ENCODE measurements around the gene OSBPL10.
"Not testable (repeated sequence)": the region's sequence is repeated elsewhere in the genome, so short reads cannot be mapped to it uniquely, and the experiment has no call there.

Gene OSBPL10

GRCh38 chr3:31981206-31982181 lies at the start of gene OSBPL10, which contains the start of gene ZNF860:
TSS of gene OSBPL10 (minus strand) at chr3:31981262. CDS start at chr3:31981179, 83 bp downstream.
TSS of gene ZNF860 (plus strand) at chr3:31981750. CDS start at chr3:31989080, 7,330 bp downstream.
- DNase-seq (ENCODE audit: low spot score) = peak; percentile 55

GRCh38 chr3:32026593-32026992 lies 45.5 kb upstream of the OSBPL10 start:
- DNase-seq (ENCODE audit: low spot score) = peak; percentile 88

GRCh38 chr3:32022947-32023346 lies 41.9 kb upstream of the OSBPL10 start:
- DNase-seq (ENCODE audit: low spot score) = no peak

DNA sequence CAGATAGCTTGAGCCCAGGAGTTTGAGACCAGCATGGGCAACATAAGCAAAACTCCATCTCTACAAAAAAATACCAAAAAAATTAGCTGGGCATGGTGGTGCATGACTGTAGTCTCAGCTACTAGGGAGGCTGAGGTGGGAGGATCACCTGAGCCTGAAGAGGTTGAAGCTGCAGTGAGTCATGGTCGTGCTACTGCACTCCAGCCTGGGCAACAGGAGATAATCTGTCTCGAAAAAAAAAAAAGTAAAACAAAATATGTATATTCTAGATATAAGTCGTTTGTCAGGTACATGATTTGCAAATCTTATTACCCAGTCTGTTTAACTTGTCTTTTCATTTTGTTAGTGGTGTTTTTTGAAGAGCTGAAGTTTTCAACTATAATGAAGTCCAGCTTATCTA lies 40.7 kb upstream of the OSBPL10 start:
- no peak for DNase-seq (ENCODE audit: low spot score)

DNA sequence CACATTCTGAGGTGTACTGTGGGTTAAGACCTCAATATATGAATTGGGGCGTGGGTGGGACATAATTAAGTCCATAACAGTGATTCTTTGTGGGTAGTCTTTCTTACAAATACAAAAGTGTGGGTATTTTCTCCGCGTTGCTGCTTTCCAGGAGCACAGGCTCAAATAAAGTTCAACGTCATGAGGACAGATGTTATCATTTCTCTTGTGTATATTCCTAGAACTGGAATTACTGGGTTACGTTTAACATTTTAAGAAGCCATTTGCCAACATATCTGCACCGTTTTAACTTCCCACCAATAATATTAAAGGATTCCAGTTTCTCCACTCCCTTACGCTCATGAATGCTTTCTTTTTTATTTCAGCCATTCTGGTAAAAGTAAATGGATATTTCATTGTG lies 40.1 kb upstream of the OSBPL10 start:
- no peak for DNase-seq (ENCODE audit: low spot score)

DNA sequence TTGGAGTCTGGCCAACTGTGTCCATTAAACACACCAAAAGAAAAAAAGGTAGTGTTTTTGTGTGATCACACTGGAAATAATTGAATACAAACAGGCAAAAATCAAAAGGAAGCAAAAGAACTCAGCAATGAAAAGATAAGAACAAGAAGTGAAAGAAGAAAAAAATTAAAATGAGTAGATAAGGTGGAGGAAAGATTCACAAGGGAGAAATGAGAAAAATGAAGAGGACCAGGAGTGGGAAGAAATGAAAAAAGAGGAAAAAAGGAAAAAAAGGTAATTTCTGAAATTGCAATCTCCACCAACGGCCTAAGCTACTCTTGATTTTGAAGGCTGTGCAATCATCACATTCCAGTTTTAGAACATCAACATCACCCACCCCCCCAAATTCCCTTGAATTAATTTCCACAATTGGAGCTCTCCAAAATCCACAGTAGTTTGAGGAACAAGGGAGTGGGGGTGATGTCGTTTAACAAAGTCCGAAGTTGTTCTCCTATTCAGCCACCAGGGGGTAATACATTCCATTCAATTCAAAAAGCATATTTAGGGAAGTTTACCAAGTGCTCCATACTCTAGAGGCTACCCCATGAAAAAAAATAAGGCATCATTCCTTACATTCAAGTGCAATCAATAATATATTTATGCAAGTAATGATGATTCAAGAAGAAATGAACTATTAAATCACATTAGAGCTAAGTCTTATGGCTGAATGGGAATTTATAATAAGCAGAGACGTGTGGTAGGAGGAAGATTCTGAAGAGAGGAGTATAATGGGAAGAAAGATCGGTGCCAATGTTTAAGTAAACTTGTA lies 37.9 kb upstream of the OSBPL10 start:
- DNase-seq (ENCODE audit: low spot score) = peak; percentile 65

DNA sequence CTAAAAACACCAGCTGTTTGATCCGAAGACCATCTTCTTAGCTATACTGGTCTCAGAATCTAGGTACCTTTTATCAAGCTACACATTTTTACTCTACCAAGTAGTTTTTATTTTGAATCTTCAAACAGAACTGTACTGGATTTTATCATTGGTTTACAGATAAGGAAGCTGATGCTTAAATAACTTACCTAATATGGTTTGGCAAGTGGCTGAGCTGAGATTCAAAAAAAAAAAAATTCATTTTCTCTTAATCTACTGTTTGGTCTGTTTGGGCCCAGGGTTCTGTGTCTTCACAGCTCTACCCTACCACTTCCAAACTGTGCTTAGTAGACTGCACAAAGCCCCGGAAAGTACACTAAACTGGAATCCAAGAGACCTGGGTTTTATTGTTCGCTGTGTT lies 36.2 kb upstream of the OSBPL10 start:
- DNase-seq (ENCODE audit: low spot score) = no peak

DNA sequence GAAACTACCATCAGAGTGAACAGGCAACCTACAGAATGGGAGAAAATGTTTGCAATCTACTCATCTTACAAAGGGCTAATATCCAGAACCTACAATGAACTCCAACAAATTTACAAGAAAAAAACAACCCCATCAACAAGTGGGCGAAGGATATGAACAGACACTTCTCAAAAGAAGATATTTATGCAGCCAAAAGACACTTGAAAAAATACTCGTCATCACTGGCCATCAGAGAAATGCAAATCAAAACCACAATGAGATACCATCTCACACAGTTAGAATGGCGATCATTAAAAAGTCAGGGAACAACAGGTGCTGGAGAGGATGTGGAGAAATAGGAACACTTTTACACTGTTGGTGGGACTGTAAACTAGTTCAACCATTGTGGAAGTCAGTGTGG lies 34.6 kb upstream of the OSBPL10 start:
- DNase-seq (ENCODE audit: low spot score) = not testable (repeated sequence)

DNA sequence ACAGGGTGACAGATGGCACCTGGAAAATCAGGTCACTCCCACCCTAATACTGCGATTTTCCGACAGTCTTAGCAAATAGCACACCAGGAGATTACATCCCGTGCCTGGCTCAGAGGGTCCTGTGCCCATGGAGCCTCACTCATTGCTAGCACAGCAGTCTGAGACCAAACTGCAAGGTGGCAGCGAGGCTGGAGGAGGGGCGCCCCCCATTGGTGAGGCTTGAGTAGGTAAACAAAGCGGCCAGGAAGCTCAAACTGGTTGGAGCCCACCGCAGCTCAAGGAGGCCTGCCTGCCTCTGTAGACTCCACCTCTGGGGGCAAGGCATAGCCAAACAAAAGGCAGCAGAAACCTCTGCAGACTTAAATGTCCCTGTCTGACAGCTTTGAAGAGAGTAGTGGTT lies 29.6 kb upstream of the OSBPL10 start:
- DNase-seq (ENCODE audit: low spot score) = not testable (repeated sequence)

DNA sequence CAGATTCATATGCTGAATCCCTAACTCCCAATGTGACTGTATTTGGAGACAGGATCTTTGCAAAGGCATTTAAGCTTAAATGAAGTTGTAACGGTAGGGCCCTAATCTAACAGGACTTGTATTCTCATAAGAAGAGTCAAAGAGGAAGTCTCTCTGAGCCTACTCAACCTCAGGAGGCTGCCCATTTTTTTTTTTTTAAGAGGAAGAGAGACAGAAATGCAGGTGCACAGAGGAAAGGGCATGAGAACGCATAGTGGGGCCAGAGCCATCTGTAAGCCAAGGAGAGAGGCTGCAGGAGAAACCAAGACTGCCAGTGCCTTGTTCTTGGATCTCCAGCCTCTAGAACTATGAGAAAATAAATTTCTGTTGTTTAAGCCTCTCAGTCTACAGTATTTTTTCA lies 28.9 kb upstream of the OSBPL10 start:
- DNase-seq (ENCODE audit: low spot score) = peak; percentile 55

DNA sequence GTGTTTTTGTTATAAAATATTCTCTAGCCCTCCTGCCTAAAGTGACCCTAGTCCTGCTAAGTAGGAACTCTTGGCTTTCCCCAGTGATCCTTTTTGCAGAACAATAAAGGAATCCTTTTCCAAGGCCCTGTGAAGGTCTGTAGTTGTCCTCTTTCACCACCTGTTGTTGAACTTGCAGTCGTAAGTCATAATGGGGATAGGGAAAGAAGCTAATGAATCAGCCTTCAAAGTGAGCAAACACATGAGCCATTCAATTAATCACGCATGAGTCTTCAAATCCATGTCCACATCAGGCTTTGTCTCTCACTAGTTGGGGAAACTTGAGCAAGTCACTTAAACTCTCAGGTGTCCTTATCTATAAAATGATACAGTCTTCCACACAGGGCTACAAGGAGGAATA lies 28.0 kb upstream of the OSBPL10 start:
- DNase-seq (ENCODE audit: low spot score) = no peak

- no peak for DNase-seq (ENCODE audit: low spot score)
Observed at GRCh38 chr3:32004113-32004765, 23.2 kb upstream of the OSBPL10 start.

- DNase-seq (ENCODE audit: low spot score) = no peak
Observed at GRCh38 chr3:32003380-32003779, 22.3 kb upstream of the OSBPL10 start.

DNA sequence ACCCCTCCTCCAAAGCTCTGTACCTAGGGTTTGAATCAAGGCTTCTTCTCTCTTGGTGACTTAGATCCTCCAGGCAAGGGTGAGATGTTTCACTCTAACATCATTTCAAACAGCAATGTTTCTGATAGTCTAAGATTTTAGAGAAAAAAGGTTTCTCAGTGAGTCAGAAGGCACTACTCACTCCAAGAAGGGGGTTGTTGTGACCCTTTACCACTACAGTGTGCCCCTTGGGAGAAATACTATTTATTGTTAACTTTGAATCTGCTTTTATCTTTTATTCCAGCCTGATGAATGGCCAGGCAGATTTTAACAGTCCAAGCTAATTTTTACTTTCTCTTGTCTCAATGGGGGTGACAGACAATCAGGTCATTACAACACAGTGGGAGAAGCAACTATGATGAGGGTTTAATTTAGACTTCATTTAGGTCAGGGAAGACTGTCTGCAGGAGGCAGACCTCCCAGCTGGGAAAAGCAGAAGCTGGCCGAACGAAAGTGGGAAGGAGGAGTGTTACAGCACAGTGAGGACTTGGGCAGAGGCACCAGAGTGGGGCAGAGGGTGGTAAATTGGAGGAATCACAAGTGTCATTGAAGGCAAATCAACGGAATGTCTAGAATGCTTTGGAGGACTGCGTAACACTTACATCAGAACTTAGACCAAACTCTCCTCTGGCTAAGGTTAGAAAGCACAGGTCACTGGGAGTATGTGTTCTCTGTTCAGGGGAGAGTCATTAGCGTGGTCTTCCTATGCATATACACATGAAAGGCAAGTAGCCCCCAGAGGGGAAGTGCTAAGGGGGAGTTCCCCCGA lies 21.7 kb upstream of the OSBPL10 start:
- no peak for DNase-seq (ENCODE audit: low spot score)

DNA sequence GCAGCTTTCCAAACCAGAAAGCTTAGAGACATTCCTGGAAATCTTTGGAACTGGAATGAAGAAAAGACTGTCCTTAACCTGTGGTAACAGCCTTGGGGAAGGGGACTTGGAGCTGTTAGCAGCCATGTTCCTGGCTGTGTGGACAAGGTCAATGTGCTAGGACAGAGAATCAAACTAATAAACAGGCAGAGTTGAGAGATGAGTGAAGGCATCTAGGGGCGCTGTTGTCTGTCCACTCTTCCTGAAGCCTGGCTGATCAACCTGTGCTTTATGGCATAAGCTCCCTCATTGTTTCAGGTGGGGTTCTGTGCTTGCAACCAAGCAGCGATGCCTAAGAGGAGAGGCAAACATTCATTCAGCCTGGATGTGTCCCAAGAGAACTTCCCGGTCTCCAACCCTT lies 19.8 kb upstream of the OSBPL10 start:
- no peak for DNase-seq (ENCODE audit: low spot score)

- DNase-seq (ENCODE audit: low spot score) = no peak
Observed at GRCh38 chr3:31999907-32000439, 18.9 kb upstream of the OSBPL10 start.

DNA sequence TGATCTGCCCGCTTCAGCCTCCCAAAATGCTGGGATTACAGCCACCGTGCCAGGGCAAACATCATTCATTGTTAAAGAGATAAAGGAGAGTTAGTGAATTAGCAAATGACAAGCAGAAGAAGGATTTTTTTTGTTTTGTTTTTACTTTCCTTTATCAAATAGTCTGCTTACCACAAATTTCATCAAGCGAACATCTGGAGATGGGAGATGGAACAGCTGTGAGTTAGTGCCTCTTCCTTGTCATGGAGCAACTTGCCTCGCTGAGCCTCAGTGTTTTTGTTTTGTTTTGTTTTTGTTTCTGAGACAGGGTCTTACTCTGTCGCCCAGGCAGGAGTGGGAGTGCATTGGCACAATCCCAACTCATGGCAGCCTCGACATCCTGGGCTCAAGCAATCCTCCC lies 16.4 kb upstream of the OSBPL10 start:
- DNase-seq (ENCODE audit: low spot score) = no peak

DNA sequence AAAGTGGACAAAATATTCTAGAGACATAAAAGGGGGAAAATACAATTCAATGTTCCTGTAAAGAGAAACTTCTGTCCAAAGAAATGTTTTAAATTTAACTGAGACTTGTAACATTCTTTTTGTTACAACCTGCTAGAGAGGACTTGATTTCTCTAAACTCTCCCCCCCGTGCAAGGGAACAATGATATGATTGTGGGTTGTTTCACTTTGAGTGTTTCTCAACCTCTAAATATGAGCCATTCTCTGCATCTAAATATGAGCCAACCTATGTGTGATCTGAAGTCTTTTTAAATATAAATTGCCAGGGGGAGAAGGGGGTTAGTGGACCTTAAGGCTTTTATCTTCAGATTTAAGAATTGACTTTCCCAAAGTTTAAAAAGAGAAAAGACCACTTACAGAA lies 15.1 kb upstream of the OSBPL10 start:
- no peak for DNase-seq (ENCODE audit: low spot score)

GRCh38 chr3:31995026-31995425 lies 14.0 kb upstream of the OSBPL10 start:
- DNase-seq (ENCODE audit: low spot score) = not testable (repeated sequence)

DNA sequence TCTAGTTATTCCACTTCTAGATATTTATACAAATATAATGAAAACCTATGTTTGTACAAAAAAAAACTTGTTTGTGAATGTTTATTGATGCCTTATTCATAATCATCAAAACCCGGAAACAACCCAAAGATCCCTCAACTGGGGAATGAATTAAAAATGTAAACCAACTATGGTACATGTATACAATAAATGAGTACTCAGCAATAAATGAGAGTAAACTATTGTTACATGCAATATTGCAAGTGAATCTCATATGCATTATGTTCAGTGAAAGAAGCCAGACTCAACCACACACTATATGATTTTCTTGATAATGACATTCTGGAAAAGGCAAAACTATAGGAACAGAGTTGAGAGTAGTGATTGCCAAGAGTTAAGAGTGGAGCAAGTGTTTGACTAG lies 12.8 kb upstream of the OSBPL10 start:
- no peak for DNase-seq (ENCODE audit: low spot score)

DNA sequence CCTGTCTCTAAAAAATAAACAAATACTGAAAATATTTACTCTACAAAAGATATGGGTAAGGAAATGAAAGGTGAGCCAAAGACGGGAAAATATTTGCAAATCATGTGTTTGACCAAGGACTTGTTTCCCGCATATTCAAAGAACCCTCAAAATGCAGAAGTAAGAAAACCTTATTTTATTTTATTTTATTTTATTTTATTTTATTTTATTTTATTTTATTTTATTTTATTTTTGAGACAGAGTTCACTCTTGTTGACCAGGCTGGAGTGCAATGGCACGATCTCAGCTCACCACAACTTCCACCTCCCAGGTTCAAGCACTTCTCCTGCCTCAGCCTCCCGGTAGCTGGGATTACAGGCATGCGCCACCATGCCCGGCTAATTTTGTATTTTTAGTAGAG lies 11.9 kb upstream of the OSBPL10 start:
- not testable (repeated sequence) for DNase-seq (ENCODE audit: low spot score)
